Activated CD4-positive, alpha-beta T cell treated with anti-CD3 and anti-CD28 coated beads, Interleukin-2, amount 10 ng/mL, durations not matched to agents 24 days and 14 days (primary cell): ENCODE data around the gene ERO1A. TPM values are rescaled to one million over a fixed set of nuclear protein-coding genes. Genes with fewer than 3 reads are reported as not detected.

Experiments
- DNase-seq: peaks from one replicate; pipeline ENCODE4 v3.0.0; 2022
- H3K27ac Mint-ChIP-seq: one replicate; pipeline ENCODE4 v1.8.0; 2022; ENCODE audit warnings: mild to moderate bottlenecking, mixed read lengths
- H3K27me3 Mint-ChIP-seq: one replicate; pipeline ENCODE4 v1.8.0; 2022; ENCODE audit warnings: mixed read lengths
- H3K36me3 Mint-ChIP-seq: one replicate; pipeline ENCODE4 v1.8.0; 2022; ENCODE audit warnings: low read depth, mild to moderate bottlenecking, mixed read lengths
- H3K4me1 Mint-ChIP-seq: one replicate; pipeline ENCODE4 v1.8.0; 2021; ENCODE audit warnings: mixed read lengths
- H3K4me3 Mint-ChIP-seq: one replicate; pipeline ENCODE4 v1.8.0; 2022; ENCODE audit warnings: mild to moderate bottlenecking, moderate library complexity, mixed read lengths
- H3K9me3 Mint-ChIP-seq: one replicate; pipeline ENCODE4 v1.8.0; 2021; ENCODE audit warnings: mixed read lengths
- intact Hi-C: fragments of 100-400 bp; cut with micrococcal nuclease; formaldehyde crosslinking; loops from one replicate; pipeline ENCODE4 v1.15.1; 2023
- total RNA-seq: library from RNA; stranded (reverse); gene quantifications from 2 replicates; pipeline ENCODE4 v1.2.3, GENCODE V29; 2022

The ERO1A gene
- total RNA-seq, 1 donor from 2014 or later = 170 TPM

GRCh38 chr14:52723514-52724359, 28.4 kb upstream of the ERO1A start:
- intact Hi-C loops = no loop called here
- H3K36me3 Mint-ChIP-seq = peaks cover 52% of the 10 kb centered on the region
- peak overlapping the region; percentile 7 for H3K27ac Mint-ChIP-seq
- no peak overlapping the region for H3K4me3 Mint-ChIP-seq
- H3K27me3 Mint-ChIP-seq = no peaks in the 10 kb centered on the region
- H3K4me1 Mint-ChIP-seq = peaks cover 16% of the 10 kb centered on the region
- no peaks in the 10 kb centered on the region for H3K9me3 Mint-ChIP-seq
- no peak for DNase-seq

GRCh38 chr14:52716155-52716554, 20.8 kb upstream of the ERO1A start:
- Mint-ChIP-seq H3K4me3 (no peak overlapping the region), H3K9me3 (no peaks in the 10 kb centered on the region), H3K27me3 (no peaks in the 10 kb centered on the region), H3K27ac (no peak overlapping the region), H3K36me3 (peaks cover 56% of the 10 kb centered on the region), H3K4me1 (peaks cover 5% of the 10 kb centered on the region)
- DNase-seq = no peak
- intact Hi-C loops = no loop called here

- intact Hi-C loops = no loop called here
- Mint-ChIP-seq H3K4me3 (no peak overlapping the region), H3K9me3 (no peaks in the 10 kb centered on the region), H3K27me3 (no peaks in the 10 kb centered on the region), H3K4me1 (peaks cover 24% of the 10 kb centered on the region), H3K36me3 (peaks cover 69% of the 10 kb centered on the region), H3K27ac (no peak overlapping the region)
- DNase-seq = no peak
These were observed 16.3 kb upstream of the ERO1A start for GRCh38 chr14:52711666-52712065.

- Mint-ChIP-seq H3K4me1 (peaks cover 34% of the 10 kb centered on the region), H3K27ac (peak within 1 kb of the TSS; percentile 98), H3K4me3 (peak within 1 kb of the TSS; percentile 99), H3K36me3 (peaks cover 39% of the 10 kb centered on the region), H3K9me3 (no peaks in the 10 kb centered on the region), H3K27me3 (no peaks in the 10 kb centered on the region)
- intact Hi-C loops = loop anchor here (1.0 to 10.0 kb wide), 5 partner anchors 13 to 392 kb away; partner anchors contain the start of genes GNPNAT1, GPR137C, PTGER2 and STYX
- peak; percentile 96 for DNase-seq
These were observed 11.7 kb upstream of the ERO1A start, which contains the start of gene PSMC6 for GRCh38 chr14:52706724-52707706. PSMC6 (plus strand) TSS chr14:52707200; CDS start chr14:52707220, 20 bp downstream.

- DNase-seq = peak; percentile 81
- intact Hi-C loops = loop anchor here (2.0 to 10.0 kb wide), 2 partner anchors 85 to 391 kb away; partner anchors contain the start of genes GNPNAT1 and PTGER2
- H3K9me3 Mint-ChIP-seq = no peaks in the 10 kb centered on the region
- peak overlapping the region; percentile 99 for H3K4me3 Mint-ChIP-seq
- H3K27ac Mint-ChIP-seq = peak overlapping the region; percentile 98
- H3K36me3 Mint-ChIP-seq = peaks cover 33% of the 10 kb centered on the region
- H3K27me3 Mint-ChIP-seq = no peaks in the 10 kb centered on the region
- peaks cover 35% of the 10 kb centered on the region for H3K4me1 Mint-ChIP-seq
These were observed 10.9 kb upstream of the ERO1A start for GRCh38 chr14:52706286-52706685.

GRCh38 chr14:52703664-52704063, 8.3 kb upstream of the ERO1A start:
- Mint-ChIP-seq H3K4me1 (peaks cover 25% of the 10 kb centered on the region), H3K4me3 (no peak overlapping the region), H3K9me3 (no peaks in the 10 kb centered on the region), H3K27me3 (no peaks in the 10 kb centered on the region), H3K27ac (no peak overlapping the region), H3K36me3 (peaks cover 13% of the 10 kb centered on the region)
- intact Hi-C loops = loop anchor here (10.0 kb wide), 1 partner anchor 389 kb away; the partner anchor contains the start of gene PTGER2
- no peak for DNase-seq

GRCh38 chr14:52703225-52703624, 7.9 kb upstream of the ERO1A start:
- Mint-ChIP-seq H3K4me3 (no peak overlapping the region), H3K27me3 (no peaks in the 10 kb centered on the region)
- intact Hi-C loops = loop anchor here (10.0 kb wide), 1 partner anchor 388 kb away; the partner anchor contains the start of gene PTGER2

GRCh38 chr14:52701223-52701622, 5.9 kb upstream of the ERO1A start:
- no peaks in the 10 kb centered on the region for H3K27me3 Mint-ChIP-seq
- H3K9me3 Mint-ChIP-seq = no peaks in the 10 kb centered on the region
- peaks cover 12% of the 10 kb centered on the region for H3K4me1 Mint-ChIP-seq
- peak; percentile 47 for DNase-seq
- H3K27ac Mint-ChIP-seq = no peak overlapping the region
- H3K4me3 Mint-ChIP-seq = no peak overlapping the region
- H3K36me3 Mint-ChIP-seq = no peaks in the 10 kb centered on the region
- intact Hi-C loops = loop anchor here (10.0 kb wide), 1 partner anchor 386 kb away; the partner anchor contains the start of gene PTGER2

More at GRCh38 chr14:52703225-52703624, 7.9 kb upstream of the ERO1A start:
- peaks cover 9% of the 10 kb centered on the region for H3K36me3 Mint-ChIP-seq
- no peaks in the 10 kb centered on the region for H3K9me3 Mint-ChIP-seq
- no peak for DNase-seq
- peaks cover 21% of the 10 kb centered on the region for H3K4me1 Mint-ChIP-seq
- H3K27ac Mint-ChIP-seq = no peak overlapping the region

GRCh38 chr14:52700701-52701172, 5.4 kb upstream of the ERO1A start:
- intact Hi-C loops = loop anchor here (10.0 kb wide), 1 partner anchor 386 kb away; the partner anchor contains the start of gene PTGER2
- Mint-ChIP-seq H3K27me3 (no peaks in the 10 kb centered on the region), H3K36me3 (no peaks in the 10 kb centered on the region), H3K27ac (no peak overlapping the region), H3K4me3 (no peak overlapping the region), H3K4me1 (peaks cover 8% of the 10 kb centered on the region), H3K9me3 (no peaks in the 10 kb centered on the region)
- DNase-seq = no peak

- H3K4me3 Mint-ChIP-seq = peak overlapping the region; percentile 96
- H3K27me3 Mint-ChIP-seq = no peaks in the 10 kb centered on the region
- intact Hi-C loops = loop anchor here (1.0 to 10.0 kb wide), 3 partner anchors 12 to 460 kb away; partner anchors contain the start of genes DDHD1, GPR137C, PSMC6 and TXNDC16
- peak overlapping the region; percentile 99 for H3K27ac Mint-ChIP-seq
- H3K36me3 Mint-ChIP-seq = peaks cover 29% of the 10 kb centered on the region
- no peaks in the 10 kb centered on the region for H3K9me3 Mint-ChIP-seq
- peak; percentile 91 for DNase-seq
- H3K4me1 Mint-ChIP-seq = peaks cover 37% of the 10 kb centered on the region
These were observed 437 bp downstream of the ERO1A start for GRCh38 chr14:52694761-52695480.

- H3K9me3 Mint-ChIP-seq = no peaks in the 10 kb centered on the region
- H3K4me3 Mint-ChIP-seq = peak overlapping the region; percentile 96
- H3K36me3 Mint-ChIP-seq = peaks cover 31% of the 10 kb centered on the region
- H3K27ac Mint-ChIP-seq = peak overlapping the region; percentile 72
- intact Hi-C loops = loop anchor here (10.0 kb wide), 1 partner anchor 461 kb away; the partner anchor contains the start of gene DDHD1
- no peaks in the 10 kb centered on the region for H3K27me3 Mint-ChIP-seq
- peaks cover 48% of the 10 kb centered on the region for H3K4me1 Mint-ChIP-seq
- no peak for DNase-seq
These were observed 1.8 kb downstream of the ERO1A start for GRCh38 chr14:52693532-52693931.

- Mint-ChIP-seq H3K27ac (peak overlapping the region; percentile 22), H3K4me1 (peaks cover 53% of the 10 kb centered on the region), H3K9me3 (no peaks in the 10 kb centered on the region), H3K4me3 (peak overlapping the region; percentile 96), H3K27me3 (no peaks in the 10 kb centered on the region), H3K36me3 (peaks cover 31% of the 10 kb centered on the region)
- no peak for DNase-seq
- intact Hi-C loops = loop anchor here (10.0 kb wide), 1 partner anchor 462 kb away; the partner anchor contains the start of gene DDHD1
These were observed 2.3 kb downstream of the ERO1A start for GRCh38 chr14:52693036-52693435.
